Testis (tissue), 3 donors: ENCODE data around the gene METTL5. TPM values are rescaled to one million over a fixed set of nuclear protein-coding genes. Genes with fewer than 3 reads are reported as not detected.
"Not testable (repeated sequence)": the region's sequence is repeated elsewhere in the genome, so short reads cannot be mapped to it uniquely, and the experiment has no call there.

ENCODE experiments used
- DNase-seq: peaks from one replicate; pipeline ENCODE4 v3.0.0-alpha.2; 2019
- H3K27ac ChIP-seq, 2 donors: fragments of 200-600 bp; sonication (generic); one replicate each; pipeline ENCODE4 v1.5.1; 2019
- H3K27me3 ChIP-seq: fragments of 200-600 bp; sonication (generic); one replicate; pipeline ENCODE4 v1.5.1; 2019
- H3K36me3 ChIP-seq: fragments of 200-600 bp; sonication (generic); one replicate; pipeline ENCODE4 v1.5.1; 2017; ENCODE audit warnings: low read depth; ENCODE audit errors: missing control alignments
- H3K4me1 ChIP-seq: fragments of 200-600 bp; sonication (generic); one replicate; pipeline ENCODE4 v1.5.1; 2019
- H3K4me3 ChIP-seq, 2 donors: fragments of 200-600 bp; sonication (generic); one replicate each; pipeline ENCODE4 v1.5.1; 2017 to 2019
- H3K9me3 ChIP-seq: fragments of 200-600 bp; sonication (generic); one replicate; pipeline ENCODE4 v1.5.1; 2017
- CTCF ChIP-seq, 3 experiments: fragments of 450-650 bp in 2 of 3; fragments of 200-600 bp in 1 of 3; sonication (generic) in 1 of 3; IDR thresholded peaks; one replicate each; pipeline ENCODE4 v1.5.1; 2016 to 2019; ENCODE audit warnings: antibody characterized with exemption in 3 of 3, mild to moderate bottlenecking in 2 of 3, moderate library complexity in 1 of 3
- POLR2A ChIP-seq: fragments of 450-650 bp; IDR thresholded peaks from one replicate; pipeline ENCODE4 v1.6.1; 2017; ENCODE audit warnings: antibody characterized with exemption, mild to moderate bottlenecking, moderate library complexity
- WGBS, 2 donors: methylation state at CpG; one replicate each; pipeline ENCODE4 v1.1.5; 2018; 5-methylcytosine and 5-hydroxymethylcytosine counted together
- intact Hi-C: fragments of 100-400 bp; cut with DNase I; formaldehyde crosslinking; loops from one replicate; pipeline ENCODE4 v1.15.1; 2023; ENCODE audit warnings: low total_unique reads
- polyA plus RNA-seq: library from polyadenylated mRNA; stranded (reverse); fragments of 350-450 nt; fragmentation: Illumina TruSeq; extraction: RNeasy Lipid Tissue Mini Kit (QIAGEN cat#74804); gene quantifications from one replicate; pipeline ENCODE4 v1.2.3, GENCODE V29; 2014; ENCODE audit warnings: low read depth, low replicate concordance; ENCODE audit not compliant: insufficient read depth
- total RNA-seq, 2 donors: library from RNA; depleted of rRNA; stranded (reverse); fragments of >200 nt; gene quantifications; one replicate each; pipeline ENCODE4 v1.2.3, GENCODE V29; 2016

METTL5 gene
- total and polyA plus RNA-seq, 3 donors from 2014 or later, result 35.8 to 48.2 (median 40.2) TPM

GRCh38 chr2:169865492-169865891 is 40.8 kb upstream of the METTL5 start:
- Histone ChIP-seq H3K27ac (no peak overlapping the region), H3K4me3 (no peak overlapping the region), H3K4me1 (no peaks in the 10 kb centered on the region), H3K27me3 (no peaks in the 10 kb centered on the region), H3K9me3 (no peaks in the 10 kb centered on the region), H3K36me3 (no peaks in the 10 kb centered on the region)
- TF ChIP-seq CTCF (IDR thresholded peaks at IDR 0.05) (no peak), POLR2A (no peak)
- intact Hi-C loops, result no loop called here
- 63 to 75% methylated on average over 2 of the region's 2 CpGs for WGBS, 2 donors
- no peak for DNase-seq

- no peak overlapping the region for H3K4me3 ChIP-seq
- H3K27me3 ChIP-seq, result no peaks in the 10 kb centered on the region
- H3K4me1 ChIP-seq, result no peaks in the 10 kb centered on the region
- no peaks in the 10 kb centered on the region for H3K36me3 ChIP-seq
- DNase-seq, result no peak
- H3K9me3 ChIP-seq, result no peaks in the 10 kb centered on the region
- intact Hi-C loops, result no loop called here
- H3K27ac ChIP-seq, result no peak overlapping the region
- no peak for TF ChIP-seq POLR2A
- TF ChIP-seq CTCF (IDR thresholded peaks at IDR 0.05), result no peak
- 45 to 52% methylated on average over 2 of the region's 2 CpGs for WGBS, 2 donors
These were observed 38.1 kb upstream of the METTL5 start for GRCh38 chr2:169862816-169863215.

- 85% methylated on average over 4 of the region's 4 CpGs for WGBS, 2 donors
- intact Hi-C loops, result no loop called here
- no peak overlapping the region for H3K27ac ChIP-seq
- H3K27me3 ChIP-seq, result no peaks in the 10 kb centered on the region
- H3K9me3 ChIP-seq, result no peaks in the 10 kb centered on the region
- no peak for TF ChIP-seq POLR2A
- no peak for TF ChIP-seq CTCF (IDR thresholded peaks at IDR 0.05)
- no peak for DNase-seq
- no peak overlapping the region for H3K4me3 ChIP-seq
- no peaks in the 10 kb centered on the region for H3K4me1 ChIP-seq
- no peaks in the 10 kb centered on the region for H3K36me3 ChIP-seq
These were observed 35.4 kb upstream of the METTL5 start for GRCh38 chr2:169860149-169860548.

GRCh38 chr2:169859423-169859822 is 34.7 kb upstream of the METTL5 start:
- intact Hi-C loops, result no loop called here
- Histone ChIP-seq H3K9me3 (no peaks in the 10 kb centered on the region), H3K27me3 (no peaks in the 10 kb centered on the region), H3K4me3 (no peak overlapping the region), H3K4me1 (no peaks in the 10 kb centered on the region), H3K36me3 (no peaks in the 10 kb centered on the region), H3K27ac (no peak overlapping the region)
- no peak for TF ChIP-seq CTCF (IDR thresholded peaks at IDR 0.05)
- 94 to 96% methylated on average over 4 of the region's 4 CpGs for WGBS, 2 donors
- DNase-seq, result no peak

GRCh38 chr2:169855281-169856258 is 30.9 kb upstream of the METTL5 start:
- H3K27me3 ChIP-seq, H3K27ac ChIP-seq, H3K36me3 ChIP-seq, H3K9me3 ChIP-seq, intact Hi-C loops, H3K4me1 ChIP-seq, DNase-seq: not testable (repeated sequence)
- H3K4me3 ChIP-seq, result peak overlapping the region in 1 of 2 donors; percentile 38
- 70 to 84% methylated on average over 15 to 32 of the region's 42 CpGs for WGBS, 2 donors
